Measurements from ENCODE around the gene TAF10.

GRCh38 chr11:6620636-6621035 lies 8.6 kb upstream of the TAF10 start:
- no peak for TF ChIP-seq CTCF (IDR thresholded peaks at IDR 0.05; ENCODE audit: insufficient read depth, low read depth, low read length)
- no peak for TF ChIP-seq EZH2 (IDR thresholded peaks at IDR 0.05; ENCODE audit: insufficient read depth, low read length)
